ENCODE results near the gene NHEJ1. TPM values are rescaled to one million over a fixed set of nuclear protein-coding genes. Genes with fewer than 3 reads are reported as not detected.

Gene NHEJ1
- total RNA-seq, 2 experiments from 2014 or later = 12.7 to 14.3 TPM

DNA sequence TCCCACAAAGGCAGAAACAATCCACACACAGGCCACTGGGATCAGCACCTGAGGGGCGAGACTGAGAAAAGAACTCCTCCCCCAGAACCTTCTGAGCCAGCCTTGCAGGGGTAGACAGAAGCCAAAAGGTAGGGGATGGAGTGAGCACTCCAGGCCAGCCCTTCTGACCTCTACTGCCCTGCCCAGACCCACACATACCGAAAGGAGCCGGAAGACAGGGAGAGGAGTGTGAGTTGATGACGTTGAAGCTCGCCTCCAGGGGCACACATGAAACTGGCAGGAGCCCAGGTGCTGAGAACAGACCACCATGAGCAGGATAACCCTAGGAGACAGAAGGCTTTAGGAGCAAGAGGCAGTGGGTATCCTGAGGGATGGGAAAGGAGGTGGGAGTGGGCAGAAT is 7.4 kb upstream of the NHEJ1 start:
- TF ChIP-seq EZH2phosphoT487 (IDR thresholded peaks at IDR 0.05; ENCODE audit: borderline replicate concordance, low read depth, low read length) = no peak
- TF ChIP-seq, protein P1, sequence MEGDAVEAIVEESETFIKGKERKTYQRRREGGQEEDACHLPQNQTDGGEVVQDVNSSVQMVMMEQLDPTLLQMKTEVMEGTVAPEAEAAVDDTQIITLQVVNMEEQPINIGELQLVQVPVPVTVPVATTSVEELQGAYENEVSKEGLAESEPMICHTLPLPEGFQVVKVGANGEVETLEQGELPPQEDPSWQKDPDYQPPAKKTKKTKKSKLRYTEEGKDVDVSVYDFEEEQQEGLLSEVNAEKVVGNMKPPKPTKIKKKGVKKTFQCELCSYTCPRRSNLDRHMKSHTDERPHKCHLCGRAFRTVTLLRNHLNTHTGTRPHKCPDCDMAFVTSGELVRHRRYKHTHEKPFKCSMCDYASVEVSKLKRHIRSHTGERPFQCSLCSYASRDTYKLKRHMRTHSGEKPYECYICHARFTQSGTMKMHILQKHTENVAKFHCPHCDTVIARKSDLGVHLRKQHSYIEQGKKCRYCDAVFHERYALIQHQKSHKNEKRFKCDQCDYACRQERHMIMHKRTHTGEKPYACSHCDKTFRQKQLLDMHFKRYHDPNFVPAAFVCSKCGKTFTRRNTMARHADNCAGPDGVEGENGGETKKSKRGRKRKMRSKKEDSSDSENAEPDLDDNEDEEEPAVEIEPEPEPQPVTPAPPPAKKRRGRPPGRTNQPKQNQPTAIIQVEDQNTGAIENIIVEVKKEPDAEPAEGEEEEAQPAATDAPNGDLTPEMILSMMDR (conservative IDR thresholded peaks at IDR 0.05; ENCODE audit: low read length) = no peak
- Histone ChIP-seq H3K4me2 (ENCODE audit: low read length) (no peak overlapping the region), H3K4me3 (ENCODE audit: low read depth, low read length, poor library complexity, severe bottlenecking) (no peak overlapping the region), H3K27ac (ENCODE audit: low read depth, low read length, poor library complexity, severe bottlenecking) (no peak overlapping the region), H3K36me3 (ENCODE audit: insufficient read depth, low read length) (peaks cover 31% of the 10 kb centered on the region), H3K4me1 (ENCODE audit: insufficient read depth, low read length, poor library complexity, severe bottlenecking) (no peaks in the 10 kb centered on the region), H2AFZ (ENCODE audit: low read length) (no peak overlapping the region), H3K9me2 (ENCODE audit: insufficient read depth, low read length) (no peaks in the 10 kb centered on the region), H3K79me2 (ENCODE audit: insufficient read depth, low read depth, low read length) (no peaks in the 10 kb centered on the region), H4K20me1 (ENCODE audit: insufficient read depth, low read length) (no peaks in the 10 kb centered on the region), H3K9me3 (ENCODE audit: low read length) (no peaks in the 10 kb centered on the region)
- DNase-seq (ENCODE audit: low spot score) = no peak
- ChIA-PET POLR2A (no interaction called here), CTCF (ENCODE audit: unreplicated experiment) (no interaction called here)
- intact Hi-C loops (cut with micrococcal nuclease; ENCODE audit: unreplicated experiment) = no loop called here
- BruUV-seq (replicated peaks) = no TSS peak

DNA sequence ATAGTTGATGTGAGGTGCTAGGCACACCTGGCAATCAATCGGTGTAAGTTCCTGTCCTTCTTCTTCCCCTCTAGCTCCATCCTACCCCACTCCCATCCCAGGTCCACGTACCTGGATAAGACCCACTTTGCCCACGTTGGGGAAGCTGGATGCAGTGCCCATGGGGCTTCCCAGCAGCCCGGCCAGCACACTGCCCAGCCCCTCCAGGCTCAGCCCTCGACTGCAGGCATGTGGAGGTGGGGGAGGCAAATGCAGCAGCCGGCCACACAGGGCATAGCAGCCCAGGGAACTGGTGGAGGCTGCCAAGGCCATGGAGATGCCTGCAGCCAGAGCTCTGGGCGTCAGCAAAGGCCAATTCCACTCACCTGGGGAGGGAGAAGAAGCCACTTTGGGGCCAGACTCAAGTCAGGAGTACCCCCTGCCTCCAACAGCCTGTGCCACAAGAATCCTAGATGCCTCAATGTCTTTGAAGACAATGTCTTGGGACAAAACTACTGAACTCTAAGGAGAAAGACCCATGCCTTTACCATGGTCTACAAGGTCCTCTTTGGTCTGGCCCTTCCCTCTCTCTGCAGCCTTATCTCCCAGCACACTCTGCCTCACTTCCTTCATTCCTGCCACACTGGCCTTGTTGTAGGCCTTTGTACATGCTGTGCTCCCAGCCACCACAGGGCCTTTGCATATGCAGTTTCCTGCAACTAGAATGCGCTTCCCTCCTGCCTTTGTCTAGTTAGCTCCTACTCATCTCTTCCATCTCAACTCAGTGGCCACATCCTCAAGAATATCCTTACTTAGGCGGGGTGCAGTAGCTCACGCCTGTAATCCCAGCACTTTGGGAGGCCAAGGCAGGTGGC is 4.7 kb upstream of the NHEJ1 start:
- H3K4me2 ChIP-seq (ENCODE audit: low read length) = no peak overlapping the region
- ChIA-PET CTCF (ENCODE audit: unreplicated experiment) (no interaction called here), POLR2A (interaction anchor here (0.7 to 1.5 kb wide), 2 partner anchors 41 to 138 kb away, joined by 3 to 5 read pairs; partner anchors contain the start of gene ZFAND2B)
- H3K4me1 ChIP-seq (ENCODE audit: insufficient read depth, low read length, poor library complexity, severe bottlenecking) = peaks cover 6% of the 10 kb centered on the region
- H3K36me3 ChIP-seq (ENCODE audit: insufficient read depth, low read length) = peaks cover 7% of the 10 kb centered on the region
- H3K9me2 ChIP-seq (ENCODE audit: insufficient read depth, low read length) = no peaks in the 10 kb centered on the region
- DNase-seq (ENCODE audit: low spot score) = no peak
- H2AFZ ChIP-seq (ENCODE audit: low read length) = no peak overlapping the region
- BruUV-seq (replicated peaks) = no TSS peak
- no peaks in the 10 kb centered on the region for H3K9me3 ChIP-seq (ENCODE audit: low read length)
- no peaks in the 10 kb centered on the region for H3K79me2 ChIP-seq (ENCODE audit: insufficient read depth, low read depth, low read length)
- no peak overlapping the region for H3K27ac ChIP-seq (ENCODE audit: low read depth, low read length, poor library complexity, severe bottlenecking)
- H4K20me1 ChIP-seq (ENCODE audit: insufficient read depth, low read length) = no peaks in the 10 kb centered on the region
- TF ChIP-seq EZH2phosphoT487 (IDR thresholded peaks at IDR 0.05; ENCODE audit: borderline replicate concordance, low read depth, low read length) = no peak
- TF ChIP-seq, protein P1 (conservative IDR thresholded peaks at IDR 0.05; ENCODE audit: low read length) = no peak
- intact Hi-C loops (cut with micrococcal nuclease; ENCODE audit: unreplicated experiment) = no loop called here
- no peak overlapping the region for H3K4me3 ChIP-seq (ENCODE audit: low read depth, low read length, poor library complexity, severe bottlenecking)

DNA sequence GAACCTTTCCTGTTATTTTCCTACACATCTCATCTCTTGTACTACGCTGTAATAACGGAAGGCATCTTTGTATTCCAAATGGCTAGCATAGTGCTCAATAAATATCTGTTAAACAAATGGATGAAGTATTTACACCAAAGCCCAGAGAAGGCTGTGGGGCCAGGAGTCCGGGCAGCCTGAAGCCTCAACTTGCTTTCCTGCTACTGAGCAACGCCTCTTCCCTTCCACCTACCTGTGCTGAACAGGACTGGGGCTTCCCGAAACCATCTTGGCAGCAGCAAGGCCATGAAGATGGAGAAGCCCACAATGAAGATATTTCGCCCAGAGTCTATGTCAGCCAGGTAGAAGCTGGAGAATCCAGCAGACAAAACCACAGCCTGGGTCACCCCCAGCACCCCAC is 2.5 kb upstream of the NHEJ1 start:
- no peak for TF ChIP-seq EZH2phosphoT487 (IDR thresholded peaks at IDR 0.05; ENCODE audit: borderline replicate concordance, low read depth, low read length)
- TF ChIP-seq, protein P1 (conservative IDR thresholded peaks at IDR 0.05; ENCODE audit: low read length) = no peak
- intact Hi-C loops (cut with micrococcal nuclease; ENCODE audit: unreplicated experiment) = no loop called here

More for the DNA sequence above, 2.5 kb upstream of the NHEJ1 start:
- Histone ChIP-seq H3K27ac (ENCODE audit: low read depth, low read length, poor library complexity, severe bottlenecking) (no peak overlapping the region), H3K9me2 (ENCODE audit: insufficient read depth, low read length) (no peaks in the 10 kb centered on the region), H3K79me2 (ENCODE audit: insufficient read depth, low read depth, low read length) (peaks cover 3% of the 10 kb centered on the region; the same call in 1 of the 2 replicates), H3K36me3 (ENCODE audit: insufficient read depth, low read length) (peaks cover 7% of the 10 kb centered on the region), H4K20me1 (ENCODE audit: insufficient read depth, low read length) (no peaks in the 10 kb centered on the region), H3K4me2 (ENCODE audit: low read length) (no peak overlapping the region), H3K4me1 (ENCODE audit: insufficient read depth, low read length, poor library complexity, severe bottlenecking) (peaks cover 11% of the 10 kb centered on the region), H3K4me3 (ENCODE audit: low read depth, low read length, poor library complexity, severe bottlenecking) (no peak overlapping the region), H2AFZ (ENCODE audit: low read length) (no peak overlapping the region), H3K9me3 (ENCODE audit: low read length) (no peaks in the 10 kb centered on the region)
- POLR2A ChIA-PET = no interaction called here
- CTCF ChIA-PET (ENCODE audit: unreplicated experiment) = interaction anchor here (1.0 kb wide), 1 partner anchor 13 kb away, joined by 4 read pairs; the partner anchor contains the start of gene CNPPD1
- DNase-seq (ENCODE audit: low spot score) = no peak
- BruUV-seq (replicated peaks) = no TSS peak
